ENCODE measurements around the gene SHPK. TPM values are rescaled to one million over a fixed set of nuclear protein-coding genes. Genes with fewer than 3 reads are reported as not detected.
"Not testable (repeated sequence)": the region's sequence is repeated elsewhere in the genome, so short reads cannot be mapped to it uniquely, and the experiment has no call there.

The SHPK gene
- polyA plus RNA-seq, 3 donors from 2014 or later = 2.6 to 8.1 (median 6.4) TPM

GRCh38 chr17:3578667-3579066 is 57.4 kb downstream of the SHPK start:
- not testable (repeated sequence) for DNase-seq

GRCh38 chr17:3576970-3577369 is 59.1 kb downstream of the SHPK start:
- DNase-seq = no peak
- Mint-ChIP-seq H3K27ac (peak overlapping the region in 1 of 6 donors; percentile 34), H3K36me3 (peaks cover 0 to 15% (median 10%) of the 10 kb centered on the region in 3 donors), H3K27me3 (ENCODE audit: low read depth in 3 of 3) (peaks cover 0 to 2% (median 0%) of the 10 kb centered on the region in 3 donors), H3K4me3 (no peak overlapping the region), H3K9me3 (peaks cover 0 to 1% (median 0%) of the 10 kb centered on the region in 6 donors), H3K4me1 (no peaks in the 10 kb centered on the region)

More at GRCh38 chr17:3578667-3579066, 57.4 kb downstream of the SHPK start:
- not testable (repeated sequence) for H3K4me1 Mint-ChIP-seq; H3K27me3 Mint-ChIP-seq (ENCODE audit: low read depth in 3 of 3); H3K9me3 Mint-ChIP-seq; H3K4me3 Mint-ChIP-seq; H3K27ac Mint-ChIP-seq
- peaks cover 0 to 20% (median 10%) of the 10 kb centered on the region in 3 donors for H3K36me3 Mint-ChIP-seq

- Mint-ChIP-seq H3K36me3 (peaks cover 0 to 12% (median 7%) of the 10 kb centered on the region in 3 donors), H3K27me3 (ENCODE audit: low read depth in 3 of 3) (peaks cover 0 to 2% (median 0%) of the 10 kb centered on the region in 3 donors), H3K4me3 (no peak overlapping the region), H3K27ac (no peak overlapping the region), H3K4me1 (no peaks in the 10 kb centered on the region), H3K9me3 (peaks cover 0 to 1% (median 0%) of the 10 kb centered on the region in 6 donors)
- DNase-seq = no peak
These were observed 60.5 kb downstream of the SHPK start for GRCh38 chr17:3575511-3575910.

- no peak overlapping the region for H3K4me3 Mint-ChIP-seq
- H3K27ac Mint-ChIP-seq = no peak overlapping the region
- peaks cover 0 to 2% (median 0%) of the 10 kb centered on the region in 3 donors for H3K27me3 Mint-ChIP-seq (ENCODE audit: low read depth in 3 of 3)
- H3K4me1 Mint-ChIP-seq = no peaks in the 10 kb centered on the region
- peaks cover 0 to 1% (median 0%) of the 10 kb centered on the region in 6 donors for H3K9me3 Mint-ChIP-seq
- no peak for DNase-seq
- peaks cover 4 to 11% (median 10%) of the 10 kb centered on the region in 3 donors for H3K36me3 Mint-ChIP-seq
These were observed 61.8 kb downstream of the SHPK start for GRCh38 chr17:3574231-3574630.

- Mint-ChIP-seq H3K9me3 (peaks cover 0 to 1% (median 0%) of the 10 kb centered on the region in 6 donors), H3K27me3 (ENCODE audit: low read depth in 3 of 3) (peaks cover 0 to 2% (median 0%) of the 10 kb centered on the region in 3 donors), H3K36me3 (peaks cover 4 to 11% (median 7%) of the 10 kb centered on the region in 3 donors), H3K4me1 (no peaks in the 10 kb centered on the region), H3K27ac (no peak overlapping the region), H3K4me3 (no peak overlapping the region)
- DNase-seq = no peak
These were observed 62.6 kb downstream of the SHPK start for GRCh38 chr17:3573246-3574100.

GRCh38 chr17:3572231-3572630 is 63.8 kb downstream of the SHPK start:
- Mint-ChIP-seq H3K4me1 (no peaks in the 10 kb centered on the region), H3K27ac (no peak overlapping the region), H3K9me3 (peaks cover 0 to 1% (median 0%) of the 10 kb centered on the region in 6 donors), H3K27me3 (ENCODE audit: low read depth in 3 of 3) (peaks cover 0 to 2% (median 0%) of the 10 kb centered on the region in 3 donors), H3K4me3 (no peak overlapping the region), H3K36me3 (peaks cover 4 to 17% (median 7%) of the 10 kb centered on the region in 3 donors)
- no peak for DNase-seq

GRCh38 chr17:3571043-3571900 is 64.8 kb downstream of the SHPK start:
- Mint-ChIP-seq H3K36me3 (peaks cover 4 to 17% (median 4%) of the 10 kb centered on the region in 3 donors), H3K4me1 (no peaks in the 10 kb centered on the region), H3K4me3 (no peak overlapping the region), H3K27me3 (ENCODE audit: low read depth in 3 of 3) (no peaks in the 10 kb centered on the region), H3K27ac (no peak overlapping the region), H3K9me3 (peaks cover 0 to 1% (median 0%) of the 10 kb centered on the region in 6 donors)
- DNase-seq = no peak

GRCh38 chr17:3569534-3570137 is 66.4 kb downstream of the SHPK start:
- Mint-ChIP-seq H3K4me1 (no peaks in the 10 kb centered on the region), H3K27me3 (ENCODE audit: low read depth in 3 of 3) (no peaks in the 10 kb centered on the region), H3K36me3 (peaks cover 4 to 13% (median 4%) of the 10 kb centered on the region in 3 donors), H3K27ac (no peak overlapping the region), H3K4me3 (no peak overlapping the region), H3K9me3 (peaks cover 0 to 1% (median 0%) of the 10 kb centered on the region in 6 donors)
- DNase-seq = no peak

- H3K36me3 Mint-ChIP-seq = peaks cover 4 to 13% (median 4%) of the 10 kb centered on the region in 3 donors
- no peak for DNase-seq
- no peaks in the 10 kb centered on the region for H3K27me3 Mint-ChIP-seq (ENCODE audit: low read depth in 3 of 3)
- H3K27ac Mint-ChIP-seq = no peak overlapping the region
- H3K4me1 Mint-ChIP-seq = no peaks in the 10 kb centered on the region
- H3K9me3 Mint-ChIP-seq = no peaks in the 10 kb centered on the region
- H3K4me3 Mint-ChIP-seq = no peak overlapping the region
These were observed 69.5 kb downstream of the SHPK start for GRCh38 chr17:3566551-3566950.

GRCh38 chr17:3565143-3565542 is 70.9 kb downstream of the SHPK start:
- no peaks in the 10 kb centered on the region for H3K9me3 Mint-ChIP-seq
- no peaks in the 10 kb centered on the region for H3K27me3 Mint-ChIP-seq (ENCODE audit: low read depth in 3 of 3)
- peak overlapping the region in 1 of 6 donors; percentile 40 for H3K27ac Mint-ChIP-seq
- peaks cover 4 to 13% (median 4%) of the 10 kb centered on the region in 3 donors for H3K36me3 Mint-ChIP-seq
- no peak for DNase-seq
- H3K4me1 Mint-ChIP-seq = no peaks in the 10 kb centered on the region
- H3K4me3 Mint-ChIP-seq = no peak overlapping the region

GRCh38 chr17:3564241-3564640 is 71.8 kb downstream of the SHPK start:
- not testable (repeated sequence) for H3K27ac Mint-ChIP-seq; H3K27me3 Mint-ChIP-seq (ENCODE audit: low read depth in 3 of 3); H3K4me3 Mint-ChIP-seq; H3K9me3 Mint-ChIP-seq; H3K4me1 Mint-ChIP-seq; H3K36me3 Mint-ChIP-seq; DNase-seq

GRCh38 chr17:3559270-3559645 is 76.8 kb downstream of the SHPK start:
- Mint-ChIP-seq H3K4me1 (no peaks in the 10 kb centered on the region), H3K27me3 (ENCODE audit: low read depth in 3 of 3) (peaks cover 0 to 2% (median 1%) of the 10 kb centered on the region in 3 donors), H3K27ac (no peak overlapping the region), H3K36me3 (no peaks in the 10 kb centered on the region), H3K4me3 (no peak overlapping the region), H3K9me3 (no peaks in the 10 kb centered on the region)
- DNase-seq = no peak

- H3K4me1 Mint-ChIP-seq = no peaks in the 10 kb centered on the region
- H3K27me3 Mint-ChIP-seq (ENCODE audit: low read depth in 3 of 3) = peaks cover 0 to 2% (median 1%) of the 10 kb centered on the region in 3 donors
- H3K27ac Mint-ChIP-seq = no peak overlapping the region
- no peak overlapping the region for H3K4me3 Mint-ChIP-seq
- no peaks in the 10 kb centered on the region for H3K9me3 Mint-ChIP-seq
- no peaks in the 10 kb centered on the region for H3K36me3 Mint-ChIP-seq
- DNase-seq = no peak
These were observed 77.3 kb downstream of the SHPK start for GRCh38 chr17:3558603-3559269.

All from immature natural killer cell (primary cell).